GM12892 (cell line): ENCODE data around the gene RALGPS1.

Experiments used
- POLR2AphosphoS5 ChIP-seq: IDR thresholded peaks from 2 replicates; pipeline ENCODE4 v1.6.1; 2011; ENCODE audit warnings: low read depth, low read length, control low read depth
- TAF1 ChIP-seq: IDR thresholded peaks from 2 replicates; pipeline ENCODE4 v1.6.1; 2011; ENCODE audit warnings: low read depth, mild to moderate bottlenecking, control low read depth, low read length, borderline replicate concordance

GRCh38 chr9:127093319-127094020 is 178.9 kb downstream of the RALGPS1 start:
- TF ChIP-seq POLR2AphosphoS5, result no peak
- no peak for TF ChIP-seq TAF1
